Measurements from ENCODE around the gene AMOTL1.

DNA sequence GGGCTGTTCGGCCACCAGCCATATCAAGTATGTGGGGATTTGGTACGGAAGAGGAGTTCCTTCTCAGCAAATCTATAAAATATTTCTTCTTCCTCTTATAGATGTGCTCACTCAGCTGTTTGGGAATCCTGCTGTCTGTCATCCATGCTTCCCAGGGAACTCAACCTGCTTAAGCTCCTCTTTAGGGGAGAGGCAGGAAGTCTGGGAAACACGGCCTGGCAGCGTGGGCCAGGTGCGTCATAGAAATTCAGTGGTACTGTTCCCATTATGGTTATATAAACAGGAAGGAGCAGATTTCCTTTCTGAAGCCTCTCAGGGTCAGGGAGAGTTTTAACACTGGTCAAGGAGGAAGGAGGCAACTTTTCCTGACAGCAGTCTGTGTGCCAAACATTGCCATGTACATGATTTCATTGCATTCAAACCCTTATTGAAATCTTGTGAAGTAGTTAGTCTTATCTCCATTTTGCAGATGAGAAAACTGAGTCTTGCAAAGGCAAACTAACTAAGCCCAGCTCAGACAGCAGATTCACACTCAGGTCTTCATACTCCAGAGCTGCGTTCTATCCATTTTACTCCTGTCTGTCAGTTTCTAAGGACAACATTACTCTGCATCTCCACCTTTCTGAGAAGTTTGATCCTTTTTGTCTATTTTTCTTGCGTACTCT, 35.4 kb upstream of the AMOTL1 start:
- TF ChIP-seq, protein P1, sequence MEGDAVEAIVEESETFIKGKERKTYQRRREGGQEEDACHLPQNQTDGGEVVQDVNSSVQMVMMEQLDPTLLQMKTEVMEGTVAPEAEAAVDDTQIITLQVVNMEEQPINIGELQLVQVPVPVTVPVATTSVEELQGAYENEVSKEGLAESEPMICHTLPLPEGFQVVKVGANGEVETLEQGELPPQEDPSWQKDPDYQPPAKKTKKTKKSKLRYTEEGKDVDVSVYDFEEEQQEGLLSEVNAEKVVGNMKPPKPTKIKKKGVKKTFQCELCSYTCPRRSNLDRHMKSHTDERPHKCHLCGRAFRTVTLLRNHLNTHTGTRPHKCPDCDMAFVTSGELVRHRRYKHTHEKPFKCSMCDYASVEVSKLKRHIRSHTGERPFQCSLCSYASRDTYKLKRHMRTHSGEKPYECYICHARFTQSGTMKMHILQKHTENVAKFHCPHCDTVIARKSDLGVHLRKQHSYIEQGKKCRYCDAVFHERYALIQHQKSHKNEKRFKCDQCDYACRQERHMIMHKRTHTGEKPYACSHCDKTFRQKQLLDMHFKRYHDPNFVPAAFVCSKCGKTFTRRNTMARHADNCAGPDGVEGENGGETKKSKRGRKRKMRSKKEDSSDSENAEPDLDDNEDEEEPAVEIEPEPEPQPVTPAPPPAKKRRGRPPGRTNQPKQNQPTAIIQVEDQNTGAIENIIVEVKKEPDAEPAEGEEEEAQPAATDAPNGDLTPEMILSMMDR (IDR thresholded peaks at IDR 0.05; ENCODE audit: borderline replicate concordance, extremely low read depth, low read length, poor library complexity, severe bottlenecking): no peak
- no peak for TF ChIP-seq EZH2 (IDR thresholded peaks at IDR 0.05; ENCODE audit: borderline replicate concordance, low read depth, low read length, severe bottlenecking)
